ENCODE results near the gene ZFYVE28.

ZFYVE28 gene

DNA sequence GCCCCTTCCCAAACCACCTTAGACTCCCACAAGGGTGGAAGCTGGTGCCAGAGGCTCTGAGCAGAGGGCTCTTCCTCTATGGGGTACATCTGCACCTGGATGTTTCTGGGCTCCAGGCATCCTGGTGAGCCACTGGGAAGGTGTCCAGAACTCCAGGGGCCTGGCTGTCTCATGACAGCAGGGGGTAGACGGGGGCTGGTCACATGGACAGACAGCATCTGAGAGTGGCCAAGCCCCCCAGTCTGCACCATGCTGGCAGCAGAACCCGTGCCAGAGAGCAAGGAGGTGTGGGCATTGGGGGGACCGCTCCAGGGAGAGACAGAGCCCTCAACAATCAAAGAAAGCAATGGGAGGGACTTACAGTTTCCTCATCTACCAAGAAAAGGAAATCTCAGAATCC lies 39.5 kb downstream of the ZFYVE28 start:
- TF ChIP-seq ZNF274 (IDR thresholded peaks at IDR 0.05; ENCODE audit: low read depth, low read length) (no peak), SUZ12 (IDR thresholded peaks at IDR 0.05; ENCODE audit: extremely low read depth, insufficient read depth, insufficient read length) (no peak), YY1 (IDR thresholded peaks at IDR 0.05; ENCODE audit: insufficient read depth, insufficient read length) (no peak)
- peaks cover 4% of the 10 kb centered on the region for H3K27me3 ChIP-seq (ENCODE audit: insufficient read depth, insufficient read length)
- DNase-seq (ENCODE audit: low read depth, low spot score) = no peak
- H3K4me1 ChIP-seq (ENCODE audit: insufficient read depth, insufficient read length) = no peaks in the 10 kb centered on the region
- H3K36me3 ChIP-seq (ENCODE audit: insufficient read depth, insufficient read length, low read length) = no peaks in the 10 kb centered on the region
- H3K9me3 ChIP-seq (ENCODE audit: insufficient read depth, low read length) = peaks cover 5% of the 10 kb centered on the region; the same call in 1 of the 2 replicates
- no peak overlapping the region for H3K9ac ChIP-seq (ENCODE audit: insufficient read length, low read depth)
- H3K4me3 ChIP-seq (ENCODE audit: insufficient read length, low read depth) = no peak overlapping the region

DNA sequence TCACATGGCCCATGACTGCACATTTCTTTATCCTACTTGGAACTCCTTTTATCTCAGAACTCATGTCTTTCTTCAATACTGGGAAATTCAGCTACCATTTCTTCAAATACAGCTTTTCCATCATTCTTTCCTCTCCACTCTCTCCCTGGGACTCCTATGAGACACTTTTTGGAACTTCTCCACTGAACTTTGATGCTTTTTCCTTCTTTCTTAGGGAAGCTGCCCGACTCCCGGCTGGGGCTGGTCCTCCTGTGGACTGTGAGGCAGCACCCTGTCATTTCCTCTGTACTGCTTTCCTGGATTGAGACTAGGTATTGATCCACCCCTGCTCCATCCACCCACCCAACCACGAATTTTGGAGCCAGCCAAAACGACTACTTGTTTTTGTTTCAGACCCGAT lies 40.0 kb downstream of the ZFYVE28 start:
- no peaks in the 10 kb centered on the region for H3K4me1 ChIP-seq (ENCODE audit: insufficient read depth, insufficient read length)
- DNase-seq (ENCODE audit: low read depth, low spot score) = no peak
- H3K9ac ChIP-seq (ENCODE audit: insufficient read length, low read depth) = no peak overlapping the region
- peaks cover 10% of the 10 kb centered on the region; the same call in 1 of the 2 replicates for H3K9me3 ChIP-seq (ENCODE audit: insufficient read depth, low read length)
- TF ChIP-seq SUZ12 (IDR thresholded peaks at IDR 0.05; ENCODE audit: extremely low read depth, insufficient read depth, insufficient read length) (no peak), YY1 (IDR thresholded peaks at IDR 0.05; ENCODE audit: insufficient read depth, insufficient read length) (no peak), ZNF274 (IDR thresholded peaks at IDR 0.05; ENCODE audit: low read depth, low read length) (no peak)
- no peak overlapping the region for H3K4me3 ChIP-seq (ENCODE audit: insufficient read length, low read depth)
- H3K36me3 ChIP-seq (ENCODE audit: insufficient read depth, insufficient read length, low read length) = no peaks in the 10 kb centered on the region
- no peaks in the 10 kb centered on the region for H3K27me3 ChIP-seq (ENCODE audit: insufficient read depth, insufficient read length)

DNA sequence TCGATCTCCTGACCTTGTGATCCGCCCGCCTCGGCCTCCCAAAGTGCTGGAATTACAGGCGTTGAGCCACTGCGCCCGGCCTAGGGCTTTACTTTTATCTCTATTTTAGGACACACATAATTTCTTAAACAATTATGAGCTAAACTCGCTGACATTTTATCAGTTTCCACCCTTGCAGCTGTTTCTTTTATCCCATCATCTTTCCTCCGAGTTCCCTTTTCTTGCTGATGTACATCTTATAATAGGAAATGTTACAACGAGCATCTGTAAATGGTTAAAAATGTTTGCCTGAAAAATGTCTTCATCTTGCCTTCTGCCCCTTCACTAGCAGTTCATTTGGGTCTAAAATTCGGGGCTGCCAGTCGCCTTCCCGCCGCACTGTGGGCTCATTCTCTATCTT lies 41.2 kb downstream of the ZFYVE28 start:
- H3K36me3 ChIP-seq (ENCODE audit: insufficient read depth, insufficient read length, low read length) = no peaks in the 10 kb centered on the region
- H3K4me1 ChIP-seq (ENCODE audit: insufficient read depth, insufficient read length) = no peaks in the 10 kb centered on the region
- DNase-seq (ENCODE audit: low read depth, low spot score) = no peak
- no peaks in the 10 kb centered on the region for H3K27me3 ChIP-seq (ENCODE audit: insufficient read depth, insufficient read length)
- TF ChIP-seq SUZ12 (IDR thresholded peaks at IDR 0.05; ENCODE audit: extremely low read depth, insufficient read depth, insufficient read length) (no peak), ZNF274 (IDR thresholded peaks at IDR 0.05; ENCODE audit: low read depth, low read length) (no peak), YY1 (IDR thresholded peaks at IDR 0.05; ENCODE audit: insufficient read depth, insufficient read length) (no peak)
- no peak overlapping the region for H3K9ac ChIP-seq (ENCODE audit: insufficient read length, low read depth)
- H3K4me3 ChIP-seq (ENCODE audit: insufficient read length, low read depth) = no peak overlapping the region
- peaks cover 12% of the 10 kb centered on the region; the same call in 1 of the 2 replicates for H3K9me3 ChIP-seq (ENCODE audit: insufficient read depth, low read length)

DNA sequence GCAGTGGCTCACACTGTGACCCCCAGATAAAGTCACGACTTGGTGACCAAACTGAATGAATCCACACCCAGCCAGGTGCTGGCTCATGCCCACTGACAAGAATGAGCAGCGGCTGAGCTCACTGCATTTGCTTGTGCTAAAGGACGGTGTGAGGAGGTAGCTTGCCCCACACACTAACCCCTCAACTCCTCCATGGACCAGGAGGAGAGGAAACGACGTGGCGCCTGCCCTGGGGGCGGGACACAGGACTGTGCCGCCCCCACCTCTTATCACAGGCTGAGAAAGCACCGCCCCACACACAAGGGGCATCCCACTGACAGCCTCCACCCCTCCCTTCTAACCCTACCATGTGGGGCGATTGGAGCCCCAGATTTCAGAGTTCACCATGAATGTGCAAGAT lies 43.0 kb downstream of the ZFYVE28 start:
- Histone ChIP-seq H3K36me3 (ENCODE audit: insufficient read depth, insufficient read length, low read length) (no peaks in the 10 kb centered on the region), H3K4me1 (ENCODE audit: insufficient read depth, insufficient read length) (no peaks in the 10 kb centered on the region), H3K9me3 (ENCODE audit: insufficient read depth, low read length) (peaks cover 12% of the 10 kb centered on the region; the same call in 1 of the 2 replicates), H3K27me3 (ENCODE audit: insufficient read depth, insufficient read length) (no peaks in the 10 kb centered on the region), H3K4me3 (ENCODE audit: insufficient read length, low read depth) (no peak overlapping the region), H3K9ac (ENCODE audit: insufficient read length, low read depth) (no peak overlapping the region)
- no peak for DNase-seq (ENCODE audit: low read depth, low spot score)
- TF ChIP-seq YY1 (IDR thresholded peaks at IDR 0.05; ENCODE audit: insufficient read depth, insufficient read length) = no peak
- no peak for TF ChIP-seq SUZ12 (IDR thresholded peaks at IDR 0.05; ENCODE audit: extremely low read depth, insufficient read depth, insufficient read length)
- no peak for TF ChIP-seq ZNF274 (IDR thresholded peaks at IDR 0.05; ENCODE audit: low read depth, low read length)

GRCh38 chr4:2373532-2373931 lies 44.9 kb downstream of the ZFYVE28 start:
- Histone ChIP-seq H3K9ac (ENCODE audit: insufficient read length, low read depth) (no peak overlapping the region), H3K4me3 (ENCODE audit: insufficient read length, low read depth) (no peak overlapping the region), H3K4me1 (ENCODE audit: insufficient read depth, insufficient read length) (no peaks in the 10 kb centered on the region), H3K27me3 (ENCODE audit: insufficient read depth, insufficient read length) (no peaks in the 10 kb centered on the region), H3K36me3 (ENCODE audit: insufficient read depth, insufficient read length, low read length) (no peaks in the 10 kb centered on the region), H3K9me3 (ENCODE audit: insufficient read depth, low read length) (peaks cover 12% of the 10 kb centered on the region; the same call in 1 of the 2 replicates)
- no peak for DNase-seq (ENCODE audit: low read depth, low spot score)
- TF ChIP-seq SUZ12 (IDR thresholded peaks at IDR 0.05; ENCODE audit: extremely low read depth, insufficient read depth, insufficient read length) (no peak), ZNF274 (IDR thresholded peaks at IDR 0.05; ENCODE audit: low read depth, low read length) (no peak), YY1 (IDR thresholded peaks at IDR 0.05; ENCODE audit: insufficient read depth, insufficient read length) (no peak)

GRCh38 chr4:2372488-2373030 lies 45.9 kb downstream of the ZFYVE28 start:
- Histone ChIP-seq H3K36me3 (ENCODE audit: insufficient read depth, insufficient read length, low read length) (no peaks in the 10 kb centered on the region), H3K4me3 (ENCODE audit: insufficient read length, low read depth) (no peak overlapping the region), H3K9ac (ENCODE audit: insufficient read length, low read depth) (no peak overlapping the region), H3K4me1 (ENCODE audit: insufficient read depth, insufficient read length) (no peaks in the 10 kb centered on the region), H3K27me3 (ENCODE audit: insufficient read depth, insufficient read length) (no peaks in the 10 kb centered on the region), H3K9me3 (ENCODE audit: insufficient read depth, low read length) (peaks cover 12% of the 10 kb centered on the region; the same call in 1 of the 2 replicates)
- no peak for TF ChIP-seq ZNF274 (IDR thresholded peaks at IDR 0.05; ENCODE audit: low read depth, low read length)
- no peak for TF ChIP-seq SUZ12 (IDR thresholded peaks at IDR 0.05; ENCODE audit: extremely low read depth, insufficient read depth, insufficient read length)
- no peak for TF ChIP-seq YY1 (IDR thresholded peaks at IDR 0.05; ENCODE audit: insufficient read depth, insufficient read length)
- DNase-seq (ENCODE audit: low read depth, low spot score) = no peak

GRCh38 chr4:2371765-2372487 lies 46.5 kb downstream of the ZFYVE28 start:
- no peaks in the 10 kb centered on the region for H3K27me3 ChIP-seq (ENCODE audit: insufficient read depth, insufficient read length)
- H3K9me3 ChIP-seq (ENCODE audit: insufficient read depth, low read length) = peaks cover 12% of the 10 kb centered on the region; the same call in 1 of the 2 replicates
- H3K4me3 ChIP-seq (ENCODE audit: insufficient read length, low read depth) = no peak overlapping the region
- no peaks in the 10 kb centered on the region for H3K36me3 ChIP-seq (ENCODE audit: insufficient read depth, insufficient read length, low read length)
- TF ChIP-seq SUZ12 (IDR thresholded peaks at IDR 0.05; ENCODE audit: extremely low read depth, insufficient read depth, insufficient read length) (no peak), YY1 (IDR thresholded peaks at IDR 0.05; ENCODE audit: insufficient read depth, insufficient read length) (no peak), ZNF274 (IDR thresholded peaks at IDR 0.05; ENCODE audit: low read depth, low read length) (no peak)
- H3K4me1 ChIP-seq (ENCODE audit: insufficient read depth, insufficient read length) = no peaks in the 10 kb centered on the region
- DNase-seq (ENCODE audit: low read depth, low spot score) = no peak
- H3K9ac ChIP-seq (ENCODE audit: insufficient read length, low read depth) = no peak overlapping the region
